HCEC 1CT (cell line): ENCODE measurements around the gene INCA1.
"Not testable (repeated sequence)": the region's sequence is repeated elsewhere in the genome, so short reads cannot be mapped to it uniquely, and the experiment has no call there.

Experiments
- DNase-seq: peaks from one replicate; pipeline ENCODE4 v3.0.0-alpha.2; 2017

Gene INCA1, protein sequence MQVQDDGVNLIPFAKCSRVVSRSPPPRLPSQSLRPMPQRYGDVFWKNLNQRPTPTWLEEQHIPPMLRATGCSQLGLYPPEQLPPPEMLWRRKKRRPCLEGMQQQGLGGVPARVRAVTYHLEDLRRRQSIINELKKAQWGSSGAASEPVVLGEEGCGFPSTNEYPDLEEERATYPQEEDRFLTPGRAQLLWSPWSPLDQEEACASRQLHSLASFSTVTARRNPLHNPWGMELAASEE

GRCh38 chr17:4997302-4998026, at the start of gene INCA1, which contains the start of gene KIF1C:
Gene INCA1, minus strand, starts transcription at chr17:4997522. Its CDS starts 3,085 bp downstream, at chr17:4994437.
Gene KIF1C, plus strand, starts transcription at chr17:4997950. Its CDS starts 2,297 bp downstream, at chr17:5000247.
- peak; percentile 87 for DNase-seq

GRCh38 chr17:5045496-5045895, 48.2 kb upstream of the INCA1 start:
- no peak for DNase-seq

DNA sequence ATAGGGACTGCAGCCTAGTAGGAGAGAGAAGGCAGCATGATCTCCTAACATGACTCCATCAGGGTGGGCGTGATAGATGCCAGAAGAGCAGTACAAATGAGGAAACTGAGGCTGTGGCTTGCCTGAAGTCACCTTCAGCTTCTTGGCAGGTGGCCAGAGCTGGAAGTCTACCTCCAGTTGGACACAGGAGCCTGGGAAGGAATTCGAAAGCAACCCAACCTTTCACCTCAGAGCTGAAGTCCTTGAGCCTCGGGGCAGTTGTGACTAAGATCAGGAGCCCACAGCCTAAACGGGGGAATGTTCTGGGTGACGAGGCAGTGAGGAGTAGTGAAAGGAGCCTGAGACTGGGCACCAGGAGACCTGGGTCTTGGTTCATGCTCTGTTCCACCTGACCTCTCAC, 47.3 kb upstream of the INCA1 start:
- no peak for DNase-seq

- DNase-seq: no peak
These were observed 46.2 kb upstream of the INCA1 start for GRCh38 chr17:5043524-5043923.

GRCh38 chr17:5042157-5043022, 45.1 kb upstream of the INCA1 start:
- no peak for DNase-seq

- DNase-seq: no peak
These were observed 38.0 kb upstream of the INCA1 start, which contains the start of gene SLC52A1 for GRCh38 chr17:5035315-5035714. Gene SLC52A1, minus strand, starts transcription at chr17:5035426. Its CDS starts 820 bp downstream, at chr17:5034606.

GRCh38 chr17:5034651-5035050, 37.3 kb upstream of the INCA1 start:
- DNase-seq: no peak

GRCh38 chr17:5034063-5034462, 36.7 kb upstream of the INCA1 start:
- no peak for DNase-seq

DNA sequence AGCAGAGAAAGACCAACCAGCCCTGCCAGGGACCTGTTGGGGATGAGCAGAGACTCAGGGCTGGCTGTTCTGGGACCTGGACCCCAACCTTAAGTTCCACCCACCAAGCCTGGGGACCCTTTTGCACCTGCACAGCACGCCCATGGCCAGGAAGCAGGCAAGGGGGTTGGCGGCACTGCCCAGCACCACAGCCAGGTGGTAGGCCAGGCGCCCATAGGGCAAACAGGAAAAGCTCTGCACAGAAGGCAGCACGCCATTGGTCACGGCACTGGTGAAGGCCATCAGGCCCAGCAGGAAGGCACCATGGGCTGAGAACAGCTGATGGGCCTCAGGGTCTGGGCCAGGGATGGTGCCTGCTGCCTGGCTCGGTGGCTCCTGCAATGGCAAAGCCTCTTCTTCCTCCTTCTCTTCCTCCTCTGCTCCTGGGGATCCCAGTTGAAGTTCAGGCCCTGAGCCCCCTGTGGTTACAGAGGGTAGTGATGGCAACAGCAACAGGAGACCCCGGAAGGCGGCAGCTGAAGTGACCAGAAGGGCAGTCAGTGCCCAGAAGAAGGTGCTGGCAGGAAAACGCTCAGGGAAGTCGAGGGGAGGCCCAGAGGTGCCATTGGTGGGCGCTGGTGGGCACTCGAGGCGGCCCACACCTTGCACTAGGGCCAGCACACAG, 36.2 kb upstream of the INCA1 start:
- no peak for DNase-seq

- DNase-seq: no peak
These were observed 35.5 kb upstream of the INCA1 start for GRCh38 chr17:5032865-5033264.

- DNase-seq: peak; percentile 61
These were observed 34.2 kb upstream of the INCA1 start for GRCh38 chr17:5031365-5032082.

DNA sequence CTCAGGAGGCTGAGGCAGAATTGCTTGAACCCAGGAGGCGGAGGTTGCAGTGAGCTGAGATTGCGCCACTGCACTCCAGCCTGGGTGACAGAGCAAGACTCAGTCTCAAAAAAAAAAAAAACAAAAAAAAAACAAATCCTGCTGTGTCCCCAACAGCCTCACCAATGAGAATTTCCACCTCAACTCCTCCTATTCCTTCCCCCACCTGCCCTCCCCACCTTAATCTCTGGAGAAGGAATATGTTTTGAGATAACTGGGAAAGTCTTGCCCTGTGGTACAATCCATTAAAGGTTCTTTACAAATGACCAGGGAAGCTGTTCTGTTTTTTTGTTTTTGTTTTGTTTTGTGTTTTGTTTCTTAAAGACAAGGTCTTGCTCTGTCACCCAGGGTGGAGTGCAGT, 32.8 kb upstream of the INCA1 start:
- not testable (repeated sequence) for DNase-seq

- DNase-seq: no peak
These were observed 30.6 kb upstream of the INCA1 start for GRCh38 chr17:5027916-5028315.

DNA sequence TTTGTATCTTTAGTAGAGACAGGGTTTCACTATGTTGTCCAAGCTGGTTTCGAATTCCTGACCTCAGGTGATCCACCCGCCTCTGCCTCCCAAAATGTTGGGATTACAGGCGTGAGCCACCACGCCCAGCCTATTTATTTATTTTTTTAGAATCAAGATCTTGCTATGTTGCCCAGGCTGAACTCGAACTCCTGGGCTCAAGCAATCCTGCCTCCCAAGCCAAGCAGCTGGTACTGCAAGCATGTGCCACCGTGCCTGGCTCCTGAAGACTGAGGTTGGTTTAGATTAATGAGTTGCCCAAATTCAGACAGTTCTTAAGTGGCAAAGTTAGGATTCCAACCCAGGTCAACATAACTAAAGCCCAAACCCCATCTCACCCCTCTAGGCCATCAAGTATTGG, 30.0 kb upstream of the INCA1 start:
- DNase-seq: no peak

- no peak for DNase-seq
These were observed 27.3 kb upstream of the INCA1 start for GRCh38 chr17:5024604-5025003.

DNA sequence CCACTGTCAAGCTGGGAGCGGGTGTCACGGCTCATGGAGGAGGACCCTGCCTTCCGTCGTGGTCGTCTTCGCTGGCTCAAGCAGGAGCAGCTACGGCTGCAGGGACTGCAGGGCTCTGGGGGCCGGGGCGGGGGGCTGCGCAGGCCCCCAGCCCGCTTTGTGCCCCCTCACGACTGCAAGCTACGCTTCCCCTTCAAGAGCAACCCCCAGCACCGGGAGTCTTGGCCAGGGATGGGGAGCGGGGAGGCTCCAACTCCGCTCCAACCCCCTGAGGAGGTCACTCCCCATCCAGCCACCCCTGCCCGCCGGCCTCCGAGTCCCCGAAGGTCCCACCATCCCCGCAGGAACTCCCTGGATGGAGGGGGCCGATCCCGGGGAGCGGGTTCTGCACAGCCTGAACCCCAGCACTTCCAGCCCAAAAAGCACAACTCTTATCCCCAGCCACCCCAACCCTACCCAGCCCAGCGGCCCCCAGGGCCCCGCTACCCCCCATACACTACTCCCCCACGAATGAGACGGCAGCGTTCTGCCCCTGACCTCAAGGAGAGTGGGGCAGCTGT, 26.3 kb upstream of the INCA1 start:
- no peak for DNase-seq

- DNase-seq: no peak
These were observed 24.9 kb upstream of the INCA1 start for GRCh38 chr17:5022171-5022711.

DNA sequence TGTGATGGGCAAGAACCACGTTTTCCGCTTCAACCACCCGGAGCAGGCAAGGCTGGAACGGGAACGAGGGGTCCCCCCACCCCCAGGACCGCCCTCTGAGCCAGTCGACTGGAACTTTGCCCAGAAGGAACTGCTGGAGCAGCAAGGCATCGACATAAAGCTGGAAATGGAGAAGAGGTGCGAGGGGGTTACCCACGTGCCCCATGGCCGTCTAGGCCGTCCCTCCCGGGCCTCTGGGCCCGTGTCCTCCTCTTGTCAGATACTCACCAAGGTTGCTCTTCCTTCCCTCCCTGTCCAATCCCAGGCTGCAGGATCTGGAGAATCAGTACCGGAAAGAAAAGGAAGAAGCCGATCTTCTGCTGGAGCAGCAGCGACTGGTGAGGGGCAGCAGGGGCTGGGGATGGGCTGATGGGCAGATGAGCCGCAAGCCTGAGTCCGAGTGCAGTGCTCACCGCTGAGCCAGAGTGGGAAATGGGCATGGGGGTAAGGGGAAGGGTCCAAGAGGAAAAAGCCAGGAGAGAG, 23.2 kb upstream of the INCA1 start:
- DNase-seq: no peak

- peak; percentile 22 for DNase-seq
These were observed 22.2 kb upstream of the INCA1 start for GRCh38 chr17:5019475-5019956.

DNA sequence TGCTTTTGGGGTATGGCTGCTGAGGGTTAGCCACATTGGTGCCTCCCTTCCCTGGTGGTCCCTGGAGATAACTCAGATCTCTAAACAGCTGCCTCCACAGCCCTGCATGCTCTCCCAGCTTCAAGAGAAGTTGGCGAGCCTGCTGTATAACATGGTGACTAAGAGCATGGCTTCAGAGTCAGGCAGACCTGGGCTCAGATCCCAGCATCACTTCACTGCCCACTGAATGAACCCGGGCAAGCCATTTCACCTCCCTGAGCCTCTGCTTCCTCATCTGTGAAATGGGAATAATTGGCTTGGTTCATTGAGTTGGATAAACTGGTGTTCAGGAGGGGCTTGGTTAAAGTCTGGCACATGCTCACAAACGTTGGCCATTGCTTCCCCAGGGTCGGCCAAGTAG, 17.0 kb upstream of the INCA1 start:
- DNase-seq: no peak

GRCh38 chr17:5011928-5012327, 14.6 kb upstream of the INCA1 start:
- peak; percentile 35 for DNase-seq
